Endothelial cell of umbilical vein (primary cell): ENCODE results near the gene DNAJB13.

ENCODE experiments used
- EZH2 ChIP-seq: IDR thresholded peaks from 2 replicates; pipeline ENCODE4 v1.6.1; 2012; ENCODE audit warnings: borderline replicate concordance, low read depth, mild to moderate bottlenecking, moderate library complexity, low read length, inconsistent platforms; ENCODE audit not compliant: severe bottlenecking
- JUN ChIP-seq: IDR thresholded peaks from 2 replicates; pipeline ENCODE4 v1.6.1; 2011; ENCODE audit warnings: borderline replicate concordance, low read depth; ENCODE audit not compliant: insufficient read length, insufficient read depth
- TF ChIP-seq, protein P1 (sequence below), 2 donors: IDR thresholded peaks; 1 replicate in 1 of 2; 2 replicates in 1 of 2; pipeline ENCODE4 v1.5.1; 2011; ENCODE audit warnings: low read length in 2 of 2, mild to moderate bottlenecking in 2 of 2, moderate library complexity in 2 of 2, control low read depth in 1 of 2, inconsistent platforms in 1 of 2, low read depth in 1 of 2; ENCODE audit not compliant: insufficient read depth in 1 of 2; ENCODE audit errors: extremely low read depth in 1 of 2

DNA sequence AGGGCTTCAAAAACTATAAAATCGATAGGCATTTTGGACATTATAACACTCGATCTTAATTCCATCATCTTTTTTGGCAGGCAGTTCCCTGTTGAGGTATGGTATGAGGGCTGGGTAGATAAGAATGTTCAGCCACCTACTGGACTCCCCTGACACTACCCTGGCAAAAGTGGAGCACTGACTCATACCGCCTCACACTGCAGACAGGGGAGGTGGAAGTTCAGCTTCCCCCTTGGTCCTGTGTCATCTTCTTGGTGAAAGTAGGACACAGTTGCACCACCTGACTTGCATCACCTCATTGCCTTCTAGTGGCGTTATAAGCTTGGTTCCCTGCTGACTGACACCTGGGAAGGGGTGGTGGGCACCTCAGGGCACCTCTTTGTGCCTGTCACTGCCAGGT, 43.6 kb upstream of the DNAJB13 start:
- TF ChIP-seq EZH2 (no peak), JUN (no peak)
- TF ChIP-seq, protein P1, sequence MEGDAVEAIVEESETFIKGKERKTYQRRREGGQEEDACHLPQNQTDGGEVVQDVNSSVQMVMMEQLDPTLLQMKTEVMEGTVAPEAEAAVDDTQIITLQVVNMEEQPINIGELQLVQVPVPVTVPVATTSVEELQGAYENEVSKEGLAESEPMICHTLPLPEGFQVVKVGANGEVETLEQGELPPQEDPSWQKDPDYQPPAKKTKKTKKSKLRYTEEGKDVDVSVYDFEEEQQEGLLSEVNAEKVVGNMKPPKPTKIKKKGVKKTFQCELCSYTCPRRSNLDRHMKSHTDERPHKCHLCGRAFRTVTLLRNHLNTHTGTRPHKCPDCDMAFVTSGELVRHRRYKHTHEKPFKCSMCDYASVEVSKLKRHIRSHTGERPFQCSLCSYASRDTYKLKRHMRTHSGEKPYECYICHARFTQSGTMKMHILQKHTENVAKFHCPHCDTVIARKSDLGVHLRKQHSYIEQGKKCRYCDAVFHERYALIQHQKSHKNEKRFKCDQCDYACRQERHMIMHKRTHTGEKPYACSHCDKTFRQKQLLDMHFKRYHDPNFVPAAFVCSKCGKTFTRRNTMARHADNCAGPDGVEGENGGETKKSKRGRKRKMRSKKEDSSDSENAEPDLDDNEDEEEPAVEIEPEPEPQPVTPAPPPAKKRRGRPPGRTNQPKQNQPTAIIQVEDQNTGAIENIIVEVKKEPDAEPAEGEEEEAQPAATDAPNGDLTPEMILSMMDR (IDR thresholded peaks at IDR 0.05; ENCODE audit: extremely low read depth in 1 of 2, insufficient read depth in 1 of 2, low read depth in 1 of 2, low read length in 2 of 2): no peak
